Esophagus squamous epithelium (tissue), 4 donors: ENCODE data around the gene COMT.

Source experiments
- CTCF ChIP-seq, 6 experiments: fragments of 450-650 bp in 4 of 6; fragments of 200-600 bp in 2 of 6; sonication (generic) in 2 of 6; IDR thresholded peaks; one replicate each; pipeline ENCODE4 v1.5.1; 2016 to 2019; ENCODE audit warnings: antibody characterized with exemption in 6 of 6, mild to moderate bottlenecking in 4 of 6, moderate library complexity in 4 of 6
- POLR2A ChIP-seq, 4 donors: fragments of 450-650 bp; IDR thresholded peaks; one replicate each; pipeline ENCODE4 v1.6.1; 2017; ENCODE audit warnings: antibody characterized with exemption in 4 of 4, mild to moderate bottlenecking in 4 of 4, moderate library complexity in 3 of 4

DNA sequence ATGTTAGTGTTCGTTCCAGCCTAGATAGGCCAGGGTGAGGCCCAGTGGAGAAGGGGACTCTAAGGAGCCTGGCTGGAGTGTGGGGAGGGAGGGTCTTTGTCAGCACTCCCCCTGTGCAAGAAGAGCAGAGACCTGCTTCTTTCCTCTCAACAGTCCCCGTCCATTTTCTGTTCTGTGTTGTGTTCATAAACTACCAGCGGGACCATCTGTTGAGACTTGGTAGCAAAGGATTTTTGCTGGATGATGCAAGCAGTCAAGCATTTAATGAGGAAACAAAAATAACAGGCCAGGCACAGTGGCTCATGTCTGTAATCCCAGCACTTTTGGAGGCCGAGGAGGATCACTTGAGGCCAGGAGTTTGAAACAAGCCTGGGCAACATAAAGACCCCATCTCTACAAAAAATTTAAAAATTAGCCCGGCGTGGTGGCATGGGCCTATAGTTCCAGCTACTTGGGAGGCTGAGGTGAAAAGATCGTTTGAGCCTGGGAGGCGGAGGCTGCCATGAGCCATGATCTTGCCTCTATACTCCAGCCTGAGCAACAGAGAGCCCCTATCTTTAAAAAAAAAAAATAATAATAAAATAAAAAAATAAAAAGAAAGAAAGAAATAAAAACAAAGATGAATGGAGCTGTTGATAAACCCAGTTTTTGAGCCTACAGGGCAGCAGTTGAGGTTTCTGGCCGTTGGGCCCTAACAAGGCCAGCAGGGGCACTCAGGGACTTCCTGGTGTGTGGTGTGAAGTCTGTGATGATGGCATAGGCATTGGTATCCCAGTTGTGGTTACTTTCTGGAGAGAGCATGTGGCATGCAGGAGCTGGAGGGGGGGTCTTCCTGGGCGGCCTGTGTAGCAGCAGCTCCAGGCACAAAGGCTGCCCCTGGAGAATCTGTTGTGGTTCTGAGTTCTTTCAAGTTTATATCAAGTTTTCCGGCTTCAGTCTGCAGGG lies 1.8 kb downstream of the COMT start:
- TF ChIP-seq POLR2A (IDR thresholded peaks at IDR 0.05) = peak in 1 of 4 donors; percentile 24
- TF ChIP-seq CTCF (IDR thresholded peaks at IDR 0.05) = peak in 1 of 6 experiments; percentile 5
